H9 (cell line): ENCODE measurements around the gene NENF. TPM values are rescaled to one million over a fixed set of nuclear protein-coding genes. Genes with fewer than 3 reads are reported as not detected.

Experiments
- DNase-seq: peaks from one replicate; pipeline ENCODE4 v3.0.0-alpha.2; 2017
- H2AFZ ChIP-seq: one replicate; pipeline ENCODE4 v1.6.1; 2013; ENCODE audit warnings: mild to moderate bottlenecking, low read length, control low read depth, moderate library complexity
- H2AK5ac ChIP-seq: 2 replicates; pipeline ENCODE4 v1.6.1; 2013; ENCODE audit warnings: low read length, control low read depth, mixed read lengths; ENCODE audit not compliant: insufficient read length
- H2BK120ac ChIP-seq: one replicate; pipeline ENCODE4 v1.6.1; 2013; ENCODE audit warnings: low read depth, mild to moderate bottlenecking, low read length, control low read depth, inconsistent platforms; ENCODE audit not compliant: poor library complexity, severe bottlenecking
- H2BK12ac ChIP-seq: 2 replicates; pipeline ENCODE4 v1.6.1; 2013; ENCODE audit warnings: low read length, control low read depth, mixed read lengths, low read depth; ENCODE audit not compliant: insufficient read length
- H2BK15ac ChIP-seq: 2 replicates; pipeline ENCODE4 v1.6.1; 2013; ENCODE audit warnings: low read depth, low read length, control low read depth
- H2BK20ac ChIP-seq: one replicate; pipeline ENCODE4 v1.6.1; 2013; ENCODE audit warnings: low read depth, mild to moderate bottlenecking, low read length, control low read depth, inconsistent platforms; ENCODE audit not compliant: poor library complexity, severe bottlenecking
- H2BK5ac ChIP-seq: 2 replicates; pipeline ENCODE4 v1.6.1; 2013; ENCODE audit warnings: low read length, control low read depth, mixed read lengths; ENCODE audit not compliant: insufficient read length
- H3K14ac ChIP-seq: 2 replicates; pipeline ENCODE4 v1.6.1; 2013; ENCODE audit warnings: low read length, control low read depth; ENCODE audit not compliant: insufficient read depth
- H3K18ac ChIP-seq: 2 replicates; pipeline ENCODE4 v1.6.1; 2013; ENCODE audit warnings: low read depth, mild to moderate bottlenecking, mixed read lengths, low read length, control low read depth; ENCODE audit not compliant: insufficient read length
- H3K23ac ChIP-seq: 2 replicates; pipeline ENCODE4 v1.6.1; 2013; ENCODE audit warnings: low read length, control low read depth, mixed read lengths, low read depth; ENCODE audit not compliant: insufficient read length
- H3K23me2 ChIP-seq: 2 replicates; pipeline ENCODE4 v1.6.1; 2013; ENCODE audit warnings: low read depth, mild to moderate bottlenecking, mixed read lengths, low read length, control low read depth; ENCODE audit not compliant: insufficient read length, poor library complexity, severe bottlenecking
- H3K27ac ChIP-seq: 2 replicates; pipeline ENCODE4 v1.5.1; 2013; ENCODE audit warnings: low read length, control low read depth, mixed read lengths, low read depth; ENCODE audit not compliant: insufficient read length
- H3K27me3 ChIP-seq: 2 replicates; pipeline ENCODE4 v1.6.1; 2013; ENCODE audit warnings: low read length, control low read depth, inconsistent platforms; ENCODE audit not compliant: insufficient read depth
- H3K4ac ChIP-seq: 2 replicates; pipeline ENCODE4 v1.6.1; 2013; ENCODE audit warnings: low read depth, mild to moderate bottlenecking, control low read depth, inconsistent platforms, low read length, moderate library complexity
- H3K4me1 ChIP-seq: 2 replicates; pipeline ENCODE4 v1.6.1; 2013; ENCODE audit warnings: low read length, control low read depth, inconsistent platforms; ENCODE audit not compliant: insufficient read depth
- H3K4me2 ChIP-seq: 2 replicates; pipeline ENCODE4 v1.6.1; 2013; ENCODE audit warnings: low read length, control low read depth, mixed read lengths; ENCODE audit not compliant: insufficient read length, insufficient read depth
- H3K56ac ChIP-seq: 2 replicates; pipeline ENCODE4 v1.6.1; 2013; ENCODE audit warnings: low read depth, mild to moderate bottlenecking, mixed read lengths, low read length, control low read depth; ENCODE audit not compliant: insufficient read length
- H3K79me1 ChIP-seq: 2 replicates; pipeline ENCODE4 v1.6.1; 2013; ENCODE audit warnings: low read depth, mild to moderate bottlenecking, moderate library complexity, low read length, control low read depth, inconsistent platforms; ENCODE audit not compliant: insufficient read depth, poor library complexity, severe bottlenecking
- H3K79me2 ChIP-seq: 2 replicates; pipeline ENCODE4 v1.6.1; 2013; ENCODE audit warnings: low read length, control low read depth, inconsistent platforms; ENCODE audit not compliant: insufficient read depth
- H3K9ac ChIP-seq: 2 replicates; pipeline ENCODE4 v1.6.1; 2013; ENCODE audit warnings: low read length, control low read depth, mixed read lengths; ENCODE audit not compliant: insufficient read length; ENCODE audit errors: extremely low read depth
- H3K9me3 ChIP-seq: one replicate; pipeline ENCODE4 v1.6.1; 2013; ENCODE audit warnings: low read depth, low read length, inconsistent platforms; ENCODE audit not compliant: control insufficient read depth
- H3T11ph ChIP-seq: one replicate; pipeline ENCODE4 v1.6.1; 2013; ENCODE audit warnings: mild to moderate bottlenecking, low read length, control low read depth, inconsistent platforms
- H4K20me1 ChIP-seq: one replicate; pipeline ENCODE4 v1.6.1; 2013; ENCODE audit not compliant: control insufficient read depth, insufficient read length, insufficient read depth
- H4K5ac ChIP-seq: 2 replicates; pipeline ENCODE4 v1.6.1; 2013; ENCODE audit warnings: low read depth, mild to moderate bottlenecking, mixed read lengths, low read length, control low read depth; ENCODE audit not compliant: insufficient read length
- H4K8ac ChIP-seq: replicated peaks from 2 replicates; pipeline ENCODE4 v1.6.1; 2013; ENCODE audit warnings: low read length, control low read depth, mixed read lengths, low read depth; ENCODE audit not compliant: insufficient read length
- H4K91ac ChIP-seq: 2 replicates; pipeline ENCODE4 v1.6.1; 2013; ENCODE audit warnings: low read depth, mild to moderate bottlenecking, moderate library complexity, mixed read lengths, low read length, control low read depth; ENCODE audit not compliant: insufficient read length
- H3K27ac Mint-ChIP-seq, 3 experiments: 2 replicates in 2 of 3; 3 replicates in 1 of 3; pipeline ENCODE4 v1.8.0; 2020 to 2021; ENCODE audit warnings: mixed read lengths in 3 of 3, mild to moderate bottlenecking in 1 of 3, moderate library complexity in 1 of 3
- H3K27me3 Mint-ChIP-seq: 2 replicates; pipeline ENCODE4 v1.8.0; 2021; ENCODE audit warnings: low read depth, mild to moderate bottlenecking, moderate library complexity, mixed read lengths
- H3K36me3 Mint-ChIP-seq, 3 experiments: 2 replicates in 2 of 3; 3 replicates in 1 of 3; pipeline ENCODE4 v1.8.0; 2020 to 2021; ENCODE audit warnings: low read depth in 3 of 3, mixed read lengths in 3 of 3; ENCODE audit not compliant: insufficient read depth in 1 of 3
- H3K4me1 Mint-ChIP-seq, 2 experiments: 2 replicates each; pipeline ENCODE4 v1.8.0; 2020; ENCODE audit warnings: mixed read lengths in 2 of 2
- H3K4me3 Mint-ChIP-seq, 2 experiments: 2 replicates in 1 of 2; 3 replicates in 1 of 2; pipeline ENCODE4 v1.8.0; 2020 to 2021; ENCODE audit warnings: mild to moderate bottlenecking in 2 of 2, mixed read lengths in 2 of 2, moderate library complexity in 1 of 2
- H3K9me3 Mint-ChIP-seq, 2 experiments: 2 replicates in 1 of 2; 3 replicates in 1 of 2; pipeline ENCODE4 v1.8.0; 2020; ENCODE audit warnings: mild to moderate bottlenecking in 2 of 2, mixed read lengths in 2 of 2, moderate library complexity in 1 of 2
- WGBS: extraction: QIAGEN DNeasy Blood & Tissue Kit; methylation state at CpG from one replicate; pipeline ENCODE4 v1.1.7; 2013; ENCODE audit warnings: missing lambda C conversion rate, low lambda C conversion rate, mixed read lengths; ENCODE audit not compliant: insufficient read length; ENCODE audit errors: extremely low coverage; 5-methylcytosine and 5-hydroxymethylcytosine counted together
- total RNA-seq: library from RNA; stranded (reverse); gene quantifications from 2 replicates; pipeline ENCODE4 v1.2.1, GENCODE V29; 2021
- TF ChIP-seq, protein P1 (sequence below): fragments of 200-600 bp; sonication (generic); conservative IDR thresholded peaks from 3 replicates; pipeline ENCODE4 v1.8.0; 2021; ENCODE audit warnings: antibody characterized with exemption, mild to moderate bottlenecking

NENF gene
- total RNA-seq, 1 experiment from 2014 or later = 28.3 TPM

DNA sequence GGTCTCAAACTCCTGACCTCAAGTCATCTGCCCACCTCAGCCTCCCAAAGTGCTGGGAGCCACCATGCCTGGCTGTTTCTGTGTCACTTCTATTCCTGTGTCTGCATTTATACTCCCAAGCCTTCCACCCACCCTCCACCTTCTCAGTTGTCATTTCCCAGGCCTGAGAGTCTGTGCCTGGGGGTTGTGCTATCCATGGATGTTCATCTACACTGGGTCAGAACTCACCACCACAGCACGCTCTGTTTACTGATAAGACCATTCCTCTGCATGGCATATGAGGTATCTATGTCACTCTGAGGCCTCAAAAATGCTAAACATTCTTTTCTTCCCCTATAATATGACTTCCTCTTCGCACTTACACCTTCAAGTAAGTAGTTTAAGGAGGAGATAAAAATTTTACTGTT, 6.1 kb downstream of the NENF start:
- no peak for DNase-seq
- no peaks in the 10 kb centered on the region for H3K9me3 Mint-ChIP-seq
- no peak overlapping the region for H2BK120ac ChIP-seq
- no peak overlapping the region for H3K9ac ChIP-seq
- no peaks in the 10 kb centered on the region for H3K23me2 ChIP-seq
- no peak overlapping the region for H3K4me2 ChIP-seq
- no peak overlapping the region for H4K5ac ChIP-seq
- H3K4me3 Mint-ChIP-seq = no peak overlapping the region
- no peak overlapping the region for H3K23ac ChIP-seq
- no peaks in the 10 kb centered on the region for H3K4me1 ChIP-seq
- H4K91ac ChIP-seq = no peak overlapping the region
- no peaks in the 10 kb centered on the region for H4K20me1 ChIP-seq
- no peak overlapping the region for H2AFZ ChIP-seq
- H3K14ac ChIP-seq = no peak overlapping the region
- H3K9me3 ChIP-seq = no peaks in the 10 kb centered on the region
- H4K8ac ChIP-seq = no peak overlapping the region
- no peaks in the 10 kb centered on the region for H3K79me2 ChIP-seq
- H2BK15ac ChIP-seq = no peak overlapping the region
- H2AK5ac ChIP-seq = no peak overlapping the region
- H3K27me3 ChIP-seq = no peaks in the 10 kb centered on the region
- no peak overlapping the region for H3K4ac ChIP-seq
- no peak overlapping the region for H2BK12ac ChIP-seq
- H3K4me1 Mint-ChIP-seq = peaks cover 0 to 2% of the 10 kb centered on the region in 2 experiments; a peak in 2 of 4 replicates
- H3K79me1 ChIP-seq = no peaks in the 10 kb centered on the region
- H3K27ac ChIP-seq = no peak overlapping the region
- no peak overlapping the region for H3K27ac Mint-ChIP-seq
- H3K56ac ChIP-seq = no peak overlapping the region
- H3K18ac ChIP-seq = no peak overlapping the region
- H3K36me3 Mint-ChIP-seq = peaks cover 0 to 3% (median 0%) of the 10 kb centered on the region in 3 experiments; a peak in 2 of 7 replicates
- TF ChIP-seq, protein P1, sequence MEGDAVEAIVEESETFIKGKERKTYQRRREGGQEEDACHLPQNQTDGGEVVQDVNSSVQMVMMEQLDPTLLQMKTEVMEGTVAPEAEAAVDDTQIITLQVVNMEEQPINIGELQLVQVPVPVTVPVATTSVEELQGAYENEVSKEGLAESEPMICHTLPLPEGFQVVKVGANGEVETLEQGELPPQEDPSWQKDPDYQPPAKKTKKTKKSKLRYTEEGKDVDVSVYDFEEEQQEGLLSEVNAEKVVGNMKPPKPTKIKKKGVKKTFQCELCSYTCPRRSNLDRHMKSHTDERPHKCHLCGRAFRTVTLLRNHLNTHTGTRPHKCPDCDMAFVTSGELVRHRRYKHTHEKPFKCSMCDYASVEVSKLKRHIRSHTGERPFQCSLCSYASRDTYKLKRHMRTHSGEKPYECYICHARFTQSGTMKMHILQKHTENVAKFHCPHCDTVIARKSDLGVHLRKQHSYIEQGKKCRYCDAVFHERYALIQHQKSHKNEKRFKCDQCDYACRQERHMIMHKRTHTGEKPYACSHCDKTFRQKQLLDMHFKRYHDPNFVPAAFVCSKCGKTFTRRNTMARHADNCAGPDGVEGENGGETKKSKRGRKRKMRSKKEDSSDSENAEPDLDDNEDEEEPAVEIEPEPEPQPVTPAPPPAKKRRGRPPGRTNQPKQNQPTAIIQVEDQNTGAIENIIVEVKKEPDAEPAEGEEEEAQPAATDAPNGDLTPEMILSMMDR = no peak
- H2BK5ac ChIP-seq = no peak overlapping the region
- WGBS = no CpG with 5 or more reads among the region's 2 CpGs
- no peak overlapping the region for H3T11ph ChIP-seq
- H3K27me3 Mint-ChIP-seq = peaks cover 8% of the 10 kb centered on the region
- H2BK20ac ChIP-seq = no peak overlapping the region
